Epidermal melanocyte (primary cell): ENCODE results near the gene SGPL1.

ENCODE experiments used
- DNase-seq: peaks from one replicate; pipeline ENCODE4 v3.0.0; 2011; ENCODE audit warnings: low spot score; ENCODE audit not compliant: insufficient read length

Gene SGPL1

DNA sequence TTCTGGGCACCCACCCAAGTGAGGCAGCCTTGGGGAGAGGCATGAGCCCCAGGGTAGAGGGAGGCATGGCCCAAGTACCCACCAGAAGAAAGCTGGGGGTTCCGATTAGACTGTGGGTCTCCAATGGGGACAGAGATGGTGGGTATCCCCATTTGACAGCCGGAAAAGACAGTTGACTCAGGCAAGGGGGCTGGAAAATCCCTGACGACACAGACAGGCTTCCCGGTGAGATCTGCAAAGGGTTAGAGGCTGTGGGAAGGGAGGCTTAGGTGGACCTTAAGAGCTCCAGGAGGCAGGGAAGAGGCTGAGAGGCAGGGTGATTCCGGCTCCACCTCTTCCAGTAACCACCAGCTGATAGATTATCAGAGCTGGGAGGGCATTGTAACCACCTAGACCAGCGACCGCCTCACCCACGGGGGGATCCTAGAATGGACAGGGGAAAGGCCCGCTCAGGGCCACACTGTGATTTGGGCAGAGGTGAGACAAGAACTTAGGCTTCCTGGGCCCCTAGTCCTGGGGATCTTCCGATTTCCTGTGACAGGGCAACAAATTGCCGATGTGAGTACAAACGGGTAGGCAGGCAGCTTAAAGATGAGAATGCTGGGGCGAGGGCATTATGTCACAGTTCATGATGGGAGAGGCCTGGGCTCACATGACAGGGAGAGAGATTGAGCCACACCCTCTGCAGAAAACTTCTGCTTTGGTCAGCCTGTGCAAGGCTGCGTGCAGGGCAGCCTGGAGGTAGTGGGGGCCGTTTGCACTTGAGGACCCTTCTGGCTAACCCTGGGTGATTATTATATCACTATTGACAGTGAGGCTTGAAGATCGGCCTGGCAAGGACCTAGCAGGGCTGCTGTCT is 36.0 kb upstream of the SGPL1 start:
- DNase-seq: no peak

DNA sequence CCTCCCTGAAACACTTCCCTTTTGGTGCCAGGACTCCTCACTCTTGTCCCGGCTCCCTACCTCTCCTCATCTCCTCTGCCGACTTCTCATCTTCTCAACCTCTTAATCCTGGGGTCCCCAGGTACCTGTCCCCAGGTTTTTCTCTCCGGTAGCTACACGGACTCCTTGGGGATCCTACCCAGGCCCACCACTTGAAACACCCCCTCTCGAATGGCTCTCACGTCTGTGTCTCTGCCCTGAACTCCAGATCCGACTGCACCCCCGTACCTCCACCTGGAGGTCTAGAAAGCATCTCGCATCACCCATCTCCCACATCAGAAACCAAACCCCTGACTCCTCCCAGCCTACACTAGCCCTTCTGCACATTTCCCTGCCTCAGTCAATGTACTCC is 35.4 kb upstream of the SGPL1 start:
- no peak for DNase-seq

DNA sequence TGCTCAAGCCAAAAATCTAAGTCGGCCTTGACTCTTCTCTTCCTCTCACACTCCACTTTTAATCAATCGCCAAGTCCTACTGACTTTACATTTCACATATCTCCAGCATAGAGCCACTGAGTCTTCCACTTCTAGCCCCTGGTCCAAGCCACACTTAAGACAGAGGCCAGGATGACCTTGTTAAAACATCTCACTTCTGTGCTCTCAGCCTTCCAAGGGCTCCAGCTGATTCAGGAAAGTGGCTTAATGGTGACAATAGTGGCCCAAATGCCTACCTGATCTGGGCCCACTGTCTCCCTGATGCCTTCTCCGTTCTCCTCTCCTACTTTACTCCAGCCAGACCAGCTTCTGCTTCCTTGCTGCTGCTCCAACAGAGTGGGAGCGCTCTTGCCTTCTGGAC is 35.0 kb upstream of the SGPL1 start:
- no peak for DNase-seq

DNA sequence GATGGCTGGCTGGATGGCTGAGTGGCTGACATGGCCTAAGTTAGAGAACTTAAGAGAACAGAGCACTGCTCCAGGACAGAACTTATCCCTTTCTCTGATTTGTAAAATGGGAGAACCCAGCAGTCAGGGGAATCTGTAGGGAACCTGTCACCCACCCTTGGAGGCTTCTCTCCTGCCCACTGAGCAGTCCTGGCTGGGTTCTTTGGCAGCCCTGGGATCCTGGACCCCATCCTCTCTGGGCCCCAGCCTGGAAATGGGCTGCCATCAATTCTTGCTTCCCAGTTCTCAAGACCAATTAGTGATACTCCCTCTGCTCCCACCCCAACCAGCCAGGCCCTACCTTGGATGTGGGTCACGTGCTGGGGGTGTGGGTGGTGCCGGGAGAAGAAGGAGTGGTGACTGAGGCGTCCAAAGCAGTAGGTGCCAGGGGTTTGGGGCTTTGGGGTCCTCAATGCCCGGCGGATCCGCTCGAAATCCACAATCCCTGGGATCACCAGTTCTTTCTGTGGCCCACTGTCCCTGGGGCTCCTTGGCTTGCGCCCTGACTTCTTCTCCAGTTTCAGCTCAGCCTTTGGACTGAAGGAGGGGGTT is 34.2 kb upstream of the SGPL1 start:
- no peak for DNase-seq

DNA sequence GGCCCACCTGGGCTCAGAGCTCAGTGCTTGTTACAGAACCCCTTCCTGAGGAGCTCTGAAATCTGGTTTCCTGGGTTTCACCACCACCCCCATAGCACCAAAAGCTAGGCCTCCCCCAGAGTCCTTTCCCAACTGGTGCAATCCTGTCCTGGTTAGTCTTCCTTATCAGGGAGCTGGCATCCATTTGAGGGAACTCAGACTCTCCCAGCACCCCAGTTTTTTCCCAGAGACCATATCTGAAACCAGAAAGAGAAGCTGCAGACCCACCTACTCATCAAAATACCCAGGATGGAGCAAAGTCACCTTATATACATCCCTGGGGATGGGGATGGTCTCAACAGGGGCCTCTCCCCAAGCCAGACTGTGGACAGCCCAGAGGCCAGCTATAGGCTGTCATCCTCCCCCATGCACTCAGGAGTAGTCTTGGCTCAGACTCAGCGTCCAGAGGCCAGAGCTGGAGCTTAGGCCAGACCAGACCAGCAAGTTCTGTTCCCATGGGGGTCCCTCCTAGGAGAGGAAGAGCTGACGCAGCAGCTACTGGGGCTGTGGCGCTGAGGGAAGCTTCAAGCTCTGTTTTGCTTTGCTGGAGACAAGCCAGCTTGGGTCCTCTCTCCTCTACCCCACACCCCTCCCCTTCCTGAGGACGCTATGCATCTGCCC is 33.5 kb upstream of the SGPL1 start:
- DNase-seq: no peak

DNA sequence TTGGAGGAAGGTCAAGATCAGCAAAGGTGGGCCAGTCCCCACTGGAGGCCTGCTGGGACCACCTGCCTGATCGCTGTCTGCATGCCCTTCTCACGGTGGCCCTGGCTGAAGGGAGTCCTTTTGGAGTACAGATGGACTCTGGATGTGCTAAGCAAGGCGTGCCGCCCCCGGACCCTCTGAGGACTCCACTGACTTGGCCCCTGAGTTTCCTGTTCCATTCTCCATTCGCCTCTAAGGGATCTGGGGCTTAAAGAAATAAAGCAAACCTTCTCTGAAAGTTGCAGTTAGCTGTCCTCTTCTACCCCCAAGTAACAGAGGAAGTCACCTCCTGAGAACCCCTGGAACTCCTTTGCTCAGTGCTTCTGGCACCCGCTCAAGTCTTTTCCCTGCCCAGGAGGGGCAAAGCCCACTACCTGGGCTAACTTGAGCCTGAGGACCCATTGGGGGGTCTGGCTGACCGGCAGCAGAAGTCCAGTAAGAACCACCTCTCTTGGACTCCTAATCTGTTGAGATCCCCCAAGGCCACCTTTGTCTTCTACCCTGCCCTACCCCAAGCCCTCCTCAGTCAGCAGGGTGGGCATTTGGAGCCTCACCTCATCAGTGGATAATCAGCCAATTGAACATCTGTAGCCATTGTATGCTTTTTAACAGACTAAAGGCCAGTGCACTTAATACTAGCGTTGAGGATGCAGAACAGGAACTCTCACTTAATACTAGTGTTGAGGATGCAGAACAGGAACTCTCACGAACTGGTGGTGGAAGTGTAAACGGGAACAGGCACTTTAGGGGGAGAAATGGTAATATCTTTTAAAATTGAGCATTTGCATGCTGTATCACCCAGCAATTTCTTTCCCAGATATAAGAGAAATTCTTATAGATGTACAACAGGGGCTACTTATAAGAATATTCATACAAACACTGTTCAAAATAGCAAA is 32.7 kb upstream of the SGPL1 start:
- DNase-seq: no peak

DNA sequence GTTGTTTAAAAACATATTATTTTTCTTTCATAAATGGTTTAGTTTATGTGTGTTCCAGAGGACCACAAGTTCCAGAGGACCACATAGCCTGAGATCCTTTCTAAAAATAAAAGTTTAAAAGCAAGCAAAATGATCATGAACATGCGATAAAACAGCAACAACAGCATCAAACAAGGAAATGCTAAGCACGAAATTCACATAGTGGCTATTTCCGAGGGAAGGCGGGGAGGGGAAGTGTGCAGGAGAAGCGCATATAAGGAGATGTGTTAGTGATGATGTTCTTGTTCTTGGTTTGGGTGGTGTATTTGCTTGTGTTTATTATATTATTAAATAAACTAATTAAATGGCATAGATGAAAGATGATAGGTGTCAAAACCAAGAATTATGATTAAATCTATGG is 31.7 kb upstream of the SGPL1 start:
- no peak for DNase-seq

DNA sequence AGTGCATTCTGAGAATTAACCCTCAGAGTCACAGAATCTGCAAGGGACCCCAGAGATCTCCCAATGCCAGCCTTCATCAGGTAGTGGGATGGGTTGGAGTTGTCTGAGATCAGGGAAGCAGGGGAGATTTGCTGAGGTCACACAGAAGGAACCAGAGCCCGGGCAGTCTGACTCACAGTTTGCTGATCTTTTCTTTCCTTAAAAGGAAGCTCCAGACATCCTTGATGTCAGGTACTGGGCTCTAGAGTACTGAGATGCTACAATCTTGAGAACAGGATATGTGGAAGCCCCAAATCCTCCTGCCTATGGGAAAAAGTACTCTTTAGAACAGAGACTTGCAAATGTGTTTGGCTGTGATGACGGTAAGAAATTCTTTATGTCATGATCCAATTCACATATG is 31.3 kb upstream of the SGPL1 start:
- no peak for DNase-seq

DNA sequence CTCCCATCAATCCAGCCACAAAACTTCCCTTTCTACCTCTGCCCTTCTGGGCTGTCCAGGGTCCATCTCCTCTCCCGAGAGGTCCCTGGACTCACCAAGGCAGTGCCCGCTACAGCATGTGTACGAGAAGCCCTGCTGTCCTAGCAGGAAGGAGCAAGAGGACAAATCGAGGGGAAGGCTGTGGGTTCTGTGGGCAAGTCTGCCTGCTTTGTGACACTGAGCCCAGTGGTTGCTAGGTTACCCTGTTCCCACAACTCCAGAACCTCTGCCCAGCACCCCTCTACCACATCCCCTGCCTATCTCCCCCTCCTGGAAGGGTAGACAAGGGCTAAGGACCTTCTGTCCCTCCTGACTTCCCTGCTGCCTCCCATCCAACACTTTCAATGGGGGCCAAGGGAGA is 30.6 kb upstream of the SGPL1 start, which contains the start of gene TBATA:
TBATA (minus strand) TSS at position 188 of the 400 bp plus-strand sequence. CDS start 1,998 bp downstream, outside the sequence.
- no peak for DNase-seq

DNA sequence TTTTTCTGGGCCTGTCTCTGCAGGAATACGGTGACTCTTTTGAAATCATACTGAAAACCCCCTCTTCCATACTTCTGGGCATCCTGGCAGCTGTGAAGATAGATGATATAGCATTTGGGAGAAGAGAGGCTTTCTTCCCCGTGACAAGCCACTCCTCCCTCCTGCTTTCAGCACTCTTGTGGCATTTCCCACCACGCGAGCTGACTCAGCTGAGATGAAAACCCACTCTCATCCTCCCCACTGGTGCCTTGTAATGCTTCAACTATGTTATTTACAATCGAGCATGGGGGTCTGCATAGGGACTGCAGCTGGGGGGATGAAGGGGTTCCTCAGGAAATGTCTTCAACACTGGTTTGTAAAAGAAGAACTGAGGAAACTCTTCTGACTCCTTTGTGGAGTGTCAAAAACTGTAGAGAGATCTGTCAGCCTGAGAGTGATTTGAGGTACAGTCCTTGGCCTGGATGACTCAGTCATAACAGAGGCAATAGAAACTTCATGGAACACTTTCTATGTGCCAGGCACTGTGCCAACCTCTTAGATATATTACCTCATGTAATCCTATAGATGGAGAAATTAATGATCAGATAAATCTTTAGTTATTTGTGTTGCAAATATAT is 28.8 kb upstream of the SGPL1 start:
- no peak for DNase-seq

DNA sequence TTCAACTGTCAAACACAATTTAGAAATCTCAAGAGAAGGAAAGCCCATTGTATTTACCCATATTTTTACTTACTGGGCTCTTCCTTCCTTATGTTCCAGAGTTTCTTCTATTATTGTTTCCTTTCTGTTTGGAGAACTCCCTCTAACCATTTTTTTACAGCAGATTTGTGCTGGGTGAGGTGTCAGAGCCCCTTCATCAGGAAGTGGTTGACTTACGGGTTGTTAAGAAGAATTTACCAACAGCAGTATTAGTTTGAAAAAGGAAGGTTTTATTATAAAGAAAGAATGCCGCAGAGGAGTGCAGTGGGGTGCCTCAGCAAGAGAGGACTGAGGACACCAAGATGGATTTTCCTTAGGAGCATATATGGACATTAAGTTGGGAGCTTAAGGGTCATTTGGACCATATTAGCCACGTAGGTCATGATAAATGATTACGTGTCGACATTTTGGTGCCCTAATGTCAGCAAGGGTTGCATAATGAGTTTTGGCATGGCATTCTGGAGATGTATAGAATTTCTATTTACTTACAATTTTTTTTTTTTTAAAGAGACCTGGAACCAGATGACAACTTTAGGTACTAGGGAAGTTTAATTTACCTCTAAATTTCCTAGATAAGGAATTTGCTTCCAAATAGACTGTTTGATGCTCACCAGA is 24.2 kb upstream of the SGPL1 start:
- no peak for DNase-seq

DNA sequence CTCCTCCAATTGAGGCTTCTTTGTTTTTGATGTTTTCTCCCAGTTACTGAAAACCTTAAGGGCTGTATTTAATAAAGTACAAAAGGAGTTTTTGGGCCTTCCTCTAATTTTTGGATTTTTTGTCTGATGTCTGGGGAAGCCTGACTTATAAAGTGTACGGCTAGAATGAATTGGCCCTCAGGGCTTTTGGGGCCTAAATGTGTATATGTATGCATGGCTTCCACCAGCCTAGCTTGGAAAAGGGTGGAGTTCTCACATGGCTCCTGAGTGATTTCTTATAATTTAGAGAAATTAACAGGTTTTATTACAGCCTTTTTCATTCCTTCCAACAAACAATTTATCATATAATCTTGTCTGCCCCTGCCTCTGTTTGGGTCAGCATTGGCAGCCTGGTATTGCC is 20.1 kb upstream of the SGPL1 start:
- DNase-seq: no peak

DNA sequence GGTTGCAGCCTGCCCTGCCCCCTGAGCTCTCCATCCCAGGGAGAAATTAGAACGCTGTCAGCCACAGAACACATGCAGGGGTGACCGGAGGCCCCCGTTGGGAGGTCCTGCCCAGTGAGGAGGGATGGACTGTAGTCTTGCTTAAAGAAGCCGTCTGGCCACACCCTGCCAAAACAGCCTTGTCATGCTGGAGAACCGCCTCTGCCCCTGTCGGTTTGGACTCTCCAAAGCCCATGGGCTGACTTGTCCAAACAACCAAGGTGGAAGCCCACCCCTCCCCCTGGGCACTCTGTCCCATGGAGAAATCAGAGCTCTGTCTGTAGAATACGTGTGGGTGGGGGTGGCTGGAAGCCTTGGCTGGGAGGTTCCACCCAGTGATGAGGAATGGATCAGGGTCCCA is 17.9 kb upstream of the SGPL1 start:
- no peak for DNase-seq

DNA sequence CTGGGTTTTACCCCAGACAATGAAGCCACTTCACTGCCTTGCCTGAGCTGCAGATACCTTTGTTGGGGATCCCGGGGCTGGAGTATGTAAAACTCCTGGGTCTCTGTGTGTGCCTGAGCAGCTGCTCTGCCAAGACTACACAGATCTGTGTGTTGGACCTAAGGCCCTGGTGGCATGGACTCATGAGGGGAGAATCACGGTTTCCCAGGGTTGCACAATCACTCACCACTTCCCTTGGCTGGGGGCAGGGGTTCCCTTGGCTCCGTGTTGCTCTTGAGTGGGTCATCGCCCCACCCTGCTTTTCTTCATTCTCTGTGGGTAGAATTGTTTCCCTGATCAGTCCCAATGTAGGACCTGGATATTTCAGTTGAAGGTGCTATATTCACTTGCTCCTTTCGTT is 16.6 kb upstream of the SGPL1 start:
- DNase-seq: no peak

DNA sequence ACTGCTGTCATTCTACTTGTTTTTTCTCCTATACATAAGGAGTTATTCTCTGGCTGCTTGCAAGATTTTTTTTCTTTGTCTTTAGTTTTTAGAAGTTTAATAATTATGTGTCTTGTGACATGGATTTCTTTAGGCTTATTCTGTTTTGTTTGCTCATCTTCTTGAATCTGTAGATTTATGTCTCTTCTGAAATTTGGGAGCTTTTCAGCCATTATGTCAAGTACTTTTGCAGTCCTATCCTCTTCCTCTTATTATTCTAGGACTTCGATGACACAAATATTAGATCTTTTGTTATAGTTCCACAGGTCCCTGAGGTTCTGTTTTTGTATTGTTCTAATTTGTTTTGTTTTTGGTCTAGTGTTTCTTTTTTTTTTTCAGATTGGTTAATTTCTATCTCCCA is 13.9 kb upstream of the SGPL1 start:
- no peak for DNase-seq

DNA sequence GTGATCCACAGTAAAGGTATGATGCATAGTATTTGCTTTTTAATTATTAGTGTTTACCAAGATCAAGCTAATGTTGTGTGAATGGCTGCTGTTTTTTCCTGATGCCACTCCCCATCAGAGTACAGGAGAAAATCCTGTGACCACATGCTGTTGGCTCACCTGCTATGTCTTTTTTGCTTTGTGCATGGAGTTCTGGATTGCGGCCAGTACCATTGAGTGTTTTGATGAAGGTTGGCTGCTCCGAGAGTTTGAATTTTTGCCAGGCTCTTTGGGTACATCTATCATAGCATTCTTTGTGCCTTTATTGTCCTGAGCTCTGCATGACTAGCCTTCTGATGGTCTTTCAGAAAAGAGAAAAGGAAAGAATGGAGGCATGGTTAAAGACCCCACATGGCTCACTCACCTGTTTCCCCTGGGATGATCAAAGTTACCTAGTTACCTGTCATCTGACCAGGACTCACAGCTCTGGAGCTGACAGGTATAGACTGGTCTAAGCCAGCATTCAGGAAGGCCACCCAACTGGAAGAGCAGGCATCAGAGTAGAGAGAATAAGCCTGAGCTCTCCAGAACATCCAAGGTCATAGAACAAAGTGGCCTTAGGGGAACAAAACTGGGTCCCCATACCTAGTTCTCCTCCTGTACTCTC is 11.8 kb upstream of the SGPL1 start:
- no peak for DNase-seq

DNA sequence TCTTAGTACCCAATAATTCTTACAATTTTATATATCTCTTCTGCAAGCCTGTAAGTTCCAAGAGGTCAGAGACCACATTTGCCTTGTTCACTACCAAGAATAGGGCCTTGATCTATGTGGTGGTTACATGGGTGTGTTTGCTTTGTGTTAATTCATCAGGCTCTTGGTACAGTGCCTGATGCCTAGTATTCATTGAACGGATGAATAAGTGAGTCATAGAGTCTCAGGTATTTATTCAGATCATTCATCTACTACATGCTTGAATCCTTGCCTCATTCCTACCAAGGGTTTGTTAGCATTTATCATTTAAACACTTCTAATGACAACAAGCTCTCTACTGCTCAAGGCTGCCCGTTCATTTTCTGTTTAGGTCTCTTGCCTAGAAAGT is 11.3 kb upstream of the SGPL1 start:
- no peak for DNase-seq

DNA sequence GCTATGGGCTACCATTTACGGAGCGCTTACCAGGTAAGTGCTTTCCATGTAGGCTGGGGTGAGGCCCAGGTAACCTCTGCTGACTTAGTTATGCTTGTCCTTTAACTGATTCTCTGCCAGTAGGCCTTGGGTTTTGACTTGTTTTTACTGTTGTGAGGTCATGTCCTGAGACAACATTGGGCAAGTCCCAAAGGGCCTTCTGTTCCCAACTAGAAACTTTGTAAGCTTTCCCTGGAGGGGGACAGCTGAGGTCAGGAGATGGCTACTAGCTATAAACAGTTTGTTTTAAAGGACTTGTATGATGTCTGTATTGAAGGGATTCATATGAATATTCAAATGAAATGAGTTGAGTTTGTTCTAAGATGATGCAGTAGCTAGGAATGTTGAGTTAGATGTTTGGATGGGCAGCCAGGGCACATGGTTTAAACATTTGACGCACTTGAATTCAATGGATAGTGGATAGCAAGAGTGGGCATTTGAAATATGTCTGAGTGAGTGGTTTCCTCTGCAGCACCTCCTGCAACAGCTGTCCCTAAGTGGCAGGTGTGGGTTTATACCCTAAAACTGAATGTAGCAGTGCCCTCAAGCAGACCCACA is 10.0 kb upstream of the SGPL1 start:
- no peak for DNase-seq

DNA sequence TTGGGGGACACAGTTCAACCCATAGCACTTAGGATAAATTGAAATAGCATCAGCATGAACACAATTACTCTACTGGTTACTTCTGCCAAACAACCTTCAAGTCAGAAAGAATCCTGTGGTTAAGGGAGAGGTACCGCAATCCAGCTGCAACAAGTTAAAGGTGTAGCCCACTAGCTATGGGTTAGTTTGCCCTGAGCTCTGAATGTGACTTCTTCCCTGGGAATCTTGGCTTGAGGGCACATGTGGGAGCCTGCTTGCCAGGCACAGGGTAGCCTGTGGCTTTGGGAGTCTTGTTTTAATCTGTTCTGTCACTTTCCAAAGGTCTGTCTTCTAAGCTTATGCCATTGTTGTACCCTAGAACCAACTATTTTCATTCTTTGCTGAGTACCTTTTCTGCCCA is 8.9 kb upstream of the SGPL1 start:
- no peak for DNase-seq

DNA sequence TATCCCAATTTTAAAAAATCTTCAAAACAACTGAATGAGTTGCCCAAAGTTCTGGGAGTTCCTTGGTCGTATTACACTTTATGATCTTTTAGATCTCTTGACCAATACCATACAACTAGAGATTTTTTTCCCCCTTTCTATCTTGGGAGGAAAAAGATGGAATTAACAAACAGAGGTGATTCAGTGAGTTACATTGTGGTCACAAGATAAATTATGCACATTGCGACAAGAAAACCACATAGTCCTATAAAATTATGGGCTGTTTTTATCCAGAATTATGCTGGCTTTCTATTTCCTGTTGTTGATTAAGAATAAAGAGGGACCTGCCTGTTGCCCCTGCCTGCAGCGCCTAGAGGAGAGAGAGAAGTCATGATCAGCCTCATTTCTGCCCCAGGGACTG is 8.2 kb upstream of the SGPL1 start:
- no peak for DNase-seq
